Stimulated activated CD4-positive, alpha-beta T cell treated with anti-CD3 and anti-CD28 coated beads, Interleukin-4, amount 100 ng/mL, for 24 hours (primary cell): Measurements from ENCODE around the gene CDH13.

ENCODE experiments used
- DNase-seq: peaks from one replicate; pipeline ENCODE4 v3.0.0-alpha.2; 2020

The CDH13 gene

GRCh38 chr16:82628711-82629110, 1.9 kb downstream of the CDH13 start:
- DNase-seq, result no peak

GRCh38 chr16:82629441-82630027, 2.8 kb downstream of the CDH13 start:
- no peak for DNase-seq

- no peak for DNase-seq
These were observed 3.5 kb downstream of the CDH13 start for GRCh38 chr16:82630219-82630618.

GRCh38 chr16:82630688-82631087, 3.9 kb downstream of the CDH13 start:
- no peak for DNase-seq

- DNase-seq, result no peak
These were observed 5.2 kb downstream of the CDH13 start for GRCh38 chr16:82631701-82632685.

- no peak for DNase-seq
These were observed 7.3 kb downstream of the CDH13 start for GRCh38 chr16:82633964-82634600.

GRCh38 chr16:82634955-82635610, 8.3 kb downstream of the CDH13 start:
- no peak for DNase-seq

- DNase-seq, result no peak
These were observed 9.7 kb downstream of the CDH13 start for GRCh38 chr16:82636485-82636884.

GRCh38 chr16:82636958-82637357, 10.2 kb downstream of the CDH13 start:
- DNase-seq, result no peak

GRCh38 chr16:82638095-82638798, 11.5 kb downstream of the CDH13 start:
- DNase-seq, result no peak

- no peak for DNase-seq
These were observed 12.5 kb downstream of the CDH13 start for GRCh38 chr16:82639263-82639662.

- peak; percentile 50 for DNase-seq
These were observed 13.0 kb downstream of the CDH13 start for GRCh38 chr16:82639666-82640336.

- no peak for DNase-seq
These were observed 14.7 kb downstream of the CDH13 start for GRCh38 chr16:82641336-82641984.

- DNase-seq, result no peak
These were observed 16.4 kb downstream of the CDH13 start for GRCh38 chr16:82643136-82643535.

- DNase-seq, result no peak
These were observed 17.3 kb downstream of the CDH13 start for GRCh38 chr16:82643936-82644630.

GRCh38 chr16:82646504-82646903, 19.7 kb downstream of the CDH13 start:
- DNase-seq, result no peak

- DNase-seq, result no peak
These were observed 23.0 kb downstream of the CDH13 start for GRCh38 chr16:82649766-82650165.

GRCh38 chr16:82650804-82651203, 24.0 kb downstream of the CDH13 start:
- DNase-seq, result no peak

- peak; percentile 4 for DNase-seq
These were observed 25.3 kb downstream of the CDH13 start for GRCh38 chr16:82651921-82652601.

- no peak for DNase-seq
These were observed 26.1 kb downstream of the CDH13 start for GRCh38 chr16:82652826-82653225.
